Testis (tissue), 3 donors: Measurements from ENCODE around the gene ZNF487. TPM values are rescaled to one million over a fixed set of nuclear protein-coding genes. Genes with fewer than 3 reads are reported as not detected.

ENCODE experiments used
- DNase-seq: peaks from one replicate; pipeline ENCODE4 v3.0.0-alpha.2; 2019
- H3K27ac ChIP-seq, 2 donors: fragments of 200-600 bp; sonication (generic); one replicate each; pipeline ENCODE4 v1.5.1; 2019
- H3K27me3 ChIP-seq: fragments of 200-600 bp; sonication (generic); one replicate; pipeline ENCODE4 v1.5.1; 2019
- H3K36me3 ChIP-seq: fragments of 200-600 bp; sonication (generic); one replicate; pipeline ENCODE4 v1.5.1; 2017; ENCODE audit warnings: low read depth; ENCODE audit errors: missing control alignments
- H3K4me1 ChIP-seq: fragments of 200-600 bp; sonication (generic); one replicate; pipeline ENCODE4 v1.5.1; 2019
- H3K4me3 ChIP-seq, 2 donors: fragments of 200-600 bp; sonication (generic); one replicate each; pipeline ENCODE4 v1.5.1; 2017 to 2019
- H3K9me3 ChIP-seq: fragments of 200-600 bp; sonication (generic); one replicate; pipeline ENCODE4 v1.5.1; 2017
- CTCF ChIP-seq, 3 experiments: fragments of 450-650 bp in 2 of 3; fragments of 200-600 bp in 1 of 3; sonication (generic) in 1 of 3; IDR thresholded peaks; one replicate each; pipeline ENCODE4 v1.5.1; 2016 to 2019; ENCODE audit warnings: antibody characterized with exemption in 3 of 3, mild to moderate bottlenecking in 2 of 3, moderate library complexity in 1 of 3
- POLR2A ChIP-seq: fragments of 450-650 bp; IDR thresholded peaks from one replicate; pipeline ENCODE4 v1.6.1; 2017; ENCODE audit warnings: antibody characterized with exemption, mild to moderate bottlenecking, moderate library complexity
- WGBS, 2 donors: methylation state at CpG; one replicate each; pipeline ENCODE4 v1.1.5; 2018; 5-methylcytosine and 5-hydroxymethylcytosine counted together
- intact Hi-C: fragments of 100-400 bp; cut with DNase I; formaldehyde crosslinking; loops from one replicate; pipeline ENCODE4 v1.15.1; 2023; ENCODE audit warnings: low total_unique reads
- polyA plus RNA-seq: library from polyadenylated mRNA; stranded (reverse); fragments of 350-450 nt; fragmentation: Illumina TruSeq; extraction: RNeasy Lipid Tissue Mini Kit (QIAGEN cat#74804); gene quantifications from one replicate; pipeline ENCODE4 v1.2.3, GENCODE V29; 2014; ENCODE audit warnings: low read depth, low replicate concordance; ENCODE audit not compliant: insufficient read depth
- total RNA-seq, 2 donors: library from RNA; depleted of rRNA; stranded (reverse); fragments of >200 nt; gene quantifications; one replicate each; pipeline ENCODE4 v1.2.3, GENCODE V29; 2016

ZNF487 gene
- total and polyA plus RNA-seq, 3 donors from 2014 or later = 22.8 to 46.2 (median 43.1) TPM

GRCh38 chr10:43399320-43400310, 37.3 kb upstream of the ZNF487 start:
- intact Hi-C loops = no loop called here
- no peaks in the 10 kb centered on the region for H3K36me3 ChIP-seq
- peaks cover 26% of the 10 kb centered on the region for H3K4me1 ChIP-seq
- H3K4me3 ChIP-seq = no peak overlapping the region
- 83 to 90% methylated on average over 5 of the region's 5 CpGs for WGBS, 2 donors
- TF ChIP-seq POLR2A (no peak), CTCF (IDR thresholded peaks at IDR 0.05) (no peak)
- no peaks in the 10 kb centered on the region for H3K27me3 ChIP-seq
- no peak overlapping the region for H3K27ac ChIP-seq
- DNase-seq = no peak
- H3K9me3 ChIP-seq = no peaks in the 10 kb centered on the region

- no peaks in the 10 kb centered on the region for H3K27me3 ChIP-seq
- H3K27ac ChIP-seq = no peak overlapping the region
- H3K36me3 ChIP-seq = no peaks in the 10 kb centered on the region
- peaks cover 27% of the 10 kb centered on the region for H3K4me1 ChIP-seq
- no peak for TF ChIP-seq POLR2A
- no peak for TF ChIP-seq CTCF (IDR thresholded peaks at IDR 0.05)
- intact Hi-C loops = no loop called here
- no peak for DNase-seq
- no peak overlapping the region for H3K4me3 ChIP-seq
- 91 to 94% methylated on average over 2 of the region's 2 CpGs for WGBS, 2 donors
- H3K9me3 ChIP-seq = no peaks in the 10 kb centered on the region
These were observed 35.3 kb upstream of the ZNF487 start for GRCh38 chr10:43401627-43402026.

- no peak overlapping the region for H3K4me3 ChIP-seq
- H3K4me1 ChIP-seq = peaks cover 27% of the 10 kb centered on the region
- no peaks in the 10 kb centered on the region for H3K27me3 ChIP-seq
- DNase-seq = no peak
- WGBS, 2 donors = 37 to 56% methylated on average over 4 of the region's 4 CpGs
- H3K36me3 ChIP-seq = no peaks in the 10 kb centered on the region
- intact Hi-C loops = no loop called here
- no peak overlapping the region for H3K27ac ChIP-seq
- no peaks in the 10 kb centered on the region for H3K9me3 ChIP-seq
- TF ChIP-seq POLR2A (no peak), CTCF (IDR thresholded peaks at IDR 0.05) (no peak)
These were observed 34.7 kb upstream of the ZNF487 start for GRCh38 chr10:43402176-43402575.

GRCh38 chr10:43402880-43403452, 33.9 kb upstream of the ZNF487 start:
- no peaks in the 10 kb centered on the region for H3K27me3 ChIP-seq
- intact Hi-C loops = no loop called here

More at GRCh38 chr10:43402880-43403452, 33.9 kb upstream of the ZNF487 start:
- no peak overlapping the region for H3K27ac ChIP-seq
- TF ChIP-seq CTCF (IDR thresholded peaks at IDR 0.05) (no peak), POLR2A (no peak)
- peaks cover 23% of the 10 kb centered on the region for H3K4me1 ChIP-seq
- H3K9me3 ChIP-seq = no peaks in the 10 kb centered on the region
- H3K4me3 ChIP-seq = no peak overlapping the region
- no peak for DNase-seq
- H3K36me3 ChIP-seq = no peaks in the 10 kb centered on the region
- WGBS, 2 donors = 86 to 89% methylated on average over 7 of the region's 7 CpGs
